Measurements from ENCODE around the gene KCNIP1.

GRCh38 chr5:170732685-170733084, 228.9 kb downstream of the KCNIP1 start:
- TF ChIP-seq CTCF (IDR thresholded peaks at IDR 0.05) (no peak), POLR2A (IDR thresholded peaks at IDR 0.05) (no peak)

Data from esophagus squamous epithelium (tissue), 4 donors.